Activated CD8-positive, alpha-beta T cell treated with anti-CD3 and anti-CD28 coated beads for 36 hours (primary cell): ENCODE results near the gene STIM1. TPM values are rescaled to one million over a fixed set of nuclear protein-coding genes. Genes with fewer than 3 reads are reported as not detected.

ENCODE experiments used
- ATAC-seq: fragments of 200-7000 bp; cut with Tn5 transposase; one replicate; pipeline ENCODE4 v1.10.0; 2021; ENCODE audit warnings: mild to moderate bottlenecking, moderate library complexity
- CTCF ChIA-PET: fragments of 350-600 bp; sonication (Branson Sonifier 250); formaldehyde crosslinking; loops from one replicate; lab custom pipeline; 2021; ENCODE audit warnings: antibody characterized with exemption; lab: Charles Lee
- POLR2A ChIA-PET: fragments of 350-600 bp; sonication (Branson Sonifier 250); formaldehyde crosslinking; loops from one replicate; lab custom pipeline; 2021; ENCODE audit warnings: antibody characterized with exemption; lab: Charles Lee
- DNase-seq: peaks from one replicate; pipeline ENCODE4 v3.0.0-alpha.2; 2020
- H3K27ac Mint-ChIP-seq: one replicate; pipeline ENCODE4 v1.8.0; 2021; ENCODE audit warnings: mild to moderate bottlenecking, mixed read lengths
- H3K27me3 Mint-ChIP-seq: one replicate; pipeline ENCODE4 v1.8.0; 2021; ENCODE audit warnings: mixed read lengths
- H3K36me3 Mint-ChIP-seq: one replicate; pipeline ENCODE4 v1.8.0; 2021; ENCODE audit warnings: low read depth, mixed read lengths
- H3K4me1 Mint-ChIP-seq: one replicate; pipeline ENCODE4 v1.8.0; 2021; ENCODE audit warnings: low read depth, mixed read lengths
- H3K4me3 Mint-ChIP-seq: one replicate; pipeline ENCODE4 v1.8.0; 2021; ENCODE audit warnings: mild to moderate bottlenecking, moderate library complexity, mixed read lengths
- H3K9me3 Mint-ChIP-seq: one replicate; pipeline ENCODE4 v1.8.0; 2021; ENCODE audit warnings: mixed read lengths
- intact Hi-C: fragments of 100-400 bp; cut with micrococcal nuclease; formaldehyde crosslinking; loops from one replicate; pipeline ENCODE4 v1.10.0; 2022
- total RNA-seq, 2 experiments: library from RNA; stranded (reverse); gene quantifications; one replicate each; pipeline ENCODE4 v1.2.3, GENCODE V29; 2021
- TF ChIP-seq, protein P1 (sequence below): fragments of 200-600 bp; IDR thresholded peaks from one replicate; pipeline ENCODE4 v1.8.0; 2022; ENCODE audit warnings: antibody characterized with exemption, mild to moderate bottlenecking

STIM1 gene
- total RNA-seq, 2 experiments from 2014 or later, result 60.8 to 61.4 TPM

DNA sequence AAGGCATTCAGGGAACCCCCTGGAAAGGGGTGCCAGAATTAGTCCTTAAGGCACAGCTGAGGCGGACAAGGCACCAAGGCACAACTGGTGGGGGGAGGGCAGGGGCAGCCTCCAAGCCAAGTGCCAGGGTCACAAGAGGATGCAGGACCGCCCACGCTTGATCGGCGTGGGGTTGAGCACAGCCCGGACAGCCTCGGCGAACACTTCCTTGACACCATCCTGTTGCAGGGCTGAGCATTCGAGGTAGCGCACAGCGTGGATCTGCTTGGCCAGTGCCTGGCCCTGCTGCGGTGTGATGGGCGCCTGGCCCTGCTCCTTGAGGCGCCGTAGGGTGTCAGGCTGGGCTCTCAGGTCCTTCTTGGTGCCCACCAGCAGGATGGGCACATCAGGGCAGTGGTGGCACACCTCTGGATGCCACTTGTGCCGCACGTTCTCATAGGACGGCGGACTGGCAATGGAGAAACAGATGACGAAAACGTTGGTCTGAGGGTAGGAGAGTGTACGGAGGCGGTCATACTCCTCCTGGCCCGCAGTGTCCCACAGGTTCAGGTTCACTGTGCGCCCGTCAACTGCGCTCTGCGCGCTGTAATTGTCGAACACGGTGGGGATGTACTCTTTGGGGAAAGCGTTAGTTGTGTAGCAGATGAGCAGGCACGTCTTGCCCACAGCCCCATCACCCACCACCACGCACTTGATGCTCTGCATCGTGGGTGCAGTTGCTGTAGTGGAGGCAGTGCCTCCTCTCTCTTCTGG, 27.9 kb upstream of the STIM1 start:
- H3K4me3 Mint-ChIP-seq, result no peak overlapping the region
- ATAC-seq (no peak), DNase-seq (no peak)
- peaks cover 59% of the 10 kb centered on the region for H3K4me1 Mint-ChIP-seq
- H3K27me3 Mint-ChIP-seq, result no peaks in the 10 kb centered on the region
- POLR2A ChIA-PET, result interaction anchor here (1.1 to 2.4 kb wide), 3 partner anchors 10 to 21 kb away, joined by 3 to 10 read pairs (median 3); no protein-coding TSS in a partner anchor
- peak overlapping the region; percentile 51 for H3K27ac Mint-ChIP-seq
- intact Hi-C loops, result no loop called here
- CTCF ChIA-PET, result interaction anchor here (1.0 to 1.5 kb wide), 2 partner anchors 20 to 245 kb away, joined by 3 to 7 read pairs; no protein-coding TSS in a partner anchor
- peaks cover 70% of the 10 kb centered on the region for H3K36me3 Mint-ChIP-seq
- no peaks in the 10 kb centered on the region for H3K9me3 Mint-ChIP-seq
- TF ChIP-seq, protein P1, sequence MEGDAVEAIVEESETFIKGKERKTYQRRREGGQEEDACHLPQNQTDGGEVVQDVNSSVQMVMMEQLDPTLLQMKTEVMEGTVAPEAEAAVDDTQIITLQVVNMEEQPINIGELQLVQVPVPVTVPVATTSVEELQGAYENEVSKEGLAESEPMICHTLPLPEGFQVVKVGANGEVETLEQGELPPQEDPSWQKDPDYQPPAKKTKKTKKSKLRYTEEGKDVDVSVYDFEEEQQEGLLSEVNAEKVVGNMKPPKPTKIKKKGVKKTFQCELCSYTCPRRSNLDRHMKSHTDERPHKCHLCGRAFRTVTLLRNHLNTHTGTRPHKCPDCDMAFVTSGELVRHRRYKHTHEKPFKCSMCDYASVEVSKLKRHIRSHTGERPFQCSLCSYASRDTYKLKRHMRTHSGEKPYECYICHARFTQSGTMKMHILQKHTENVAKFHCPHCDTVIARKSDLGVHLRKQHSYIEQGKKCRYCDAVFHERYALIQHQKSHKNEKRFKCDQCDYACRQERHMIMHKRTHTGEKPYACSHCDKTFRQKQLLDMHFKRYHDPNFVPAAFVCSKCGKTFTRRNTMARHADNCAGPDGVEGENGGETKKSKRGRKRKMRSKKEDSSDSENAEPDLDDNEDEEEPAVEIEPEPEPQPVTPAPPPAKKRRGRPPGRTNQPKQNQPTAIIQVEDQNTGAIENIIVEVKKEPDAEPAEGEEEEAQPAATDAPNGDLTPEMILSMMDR, result no peak

DNA sequence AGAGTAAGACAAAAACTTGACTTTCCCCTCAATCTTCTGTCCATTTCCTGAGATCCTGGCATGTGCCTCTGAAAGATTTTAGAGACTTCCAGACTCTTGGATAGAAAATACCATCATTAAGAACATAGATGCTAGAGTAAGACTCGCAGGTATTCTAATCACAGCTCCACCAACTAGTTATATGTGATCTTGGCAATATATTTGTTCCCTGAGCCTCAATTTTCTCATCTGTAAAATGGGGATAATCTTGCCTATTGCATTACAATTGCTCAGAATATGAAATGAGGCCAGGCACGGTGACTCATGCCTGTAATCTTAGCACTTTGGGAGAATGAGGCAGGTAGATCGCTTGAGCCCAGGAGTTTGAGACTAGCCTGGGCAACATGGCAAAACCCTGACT, 25.4 kb upstream of the STIM1 start:
- intact Hi-C loops, result no loop called here
- Mint-ChIP-seq H3K4me3 (no peak overlapping the region), H3K27me3 (no peaks in the 10 kb centered on the region), H3K27ac (peak overlapping the region; percentile 91), H3K9me3 (no peaks in the 10 kb centered on the region), H3K4me1 (peaks cover 71% of the 10 kb centered on the region), H3K36me3 (peaks cover 83% of the 10 kb centered on the region)
- TF ChIP-seq, protein P1, result no peak
- ATAC-seq (no peak), DNase-seq (no peak)
- CTCF ChIA-PET, result interaction anchor here (1.8 to 5.8 kb wide), 3 partner anchors 12 to 243 kb away, joined by 6 to 33 read pairs (median 10); partner anchors contain the start of gene PGAP2
- POLR2A ChIA-PET, result interaction anchor here (2.4 to 3.3 kb wide), 2 partner anchors 8 to 11 kb away, joined by 10 to 21 read pairs; partner anchors contain the start of gene RHOG

DNA sequence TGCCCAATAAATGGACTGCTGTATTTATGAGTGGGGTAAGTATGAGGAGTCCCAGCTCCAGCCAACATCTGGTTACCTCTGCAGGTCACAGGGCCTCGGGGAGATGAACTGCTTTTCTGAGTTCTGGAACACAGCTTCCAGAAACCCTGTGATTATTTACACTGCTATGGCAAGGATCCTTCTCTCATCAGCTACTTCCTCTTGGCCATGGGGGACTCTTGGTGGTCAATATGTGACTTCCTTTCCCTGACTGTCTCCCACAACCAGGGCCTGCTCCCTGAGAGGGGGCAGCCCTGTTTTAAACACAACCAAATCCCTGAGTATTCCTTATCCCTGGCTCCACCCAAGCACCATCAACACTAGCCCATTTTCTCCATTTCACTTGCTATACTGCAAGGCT, 24.7 kb upstream of the STIM1 start:
- DNase-seq, result no peak
- Mint-ChIP-seq H3K9me3 (no peaks in the 10 kb centered on the region), H3K27ac (peak overlapping the region; percentile 91), H3K4me3 (no peak overlapping the region), H3K27me3 (no peaks in the 10 kb centered on the region), H3K36me3 (peaks cover 84% of the 10 kb centered on the region), H3K4me1 (peaks cover 74% of the 10 kb centered on the region)
- no peak for ATAC-seq
- CTCF ChIA-PET, result interaction anchor here (1.6 to 5.8 kb wide), 5 partner anchors 11 to 242 kb away, joined by 4 to 33 read pairs (median 7); partner anchors contain the start of genes PGAP2 and STIM1
- POLR2A ChIA-PET, result interaction anchor here (1.1 to 14.6 kb wide), 3 partner anchors 10 to 22 kb away, joined by 3 to 216 read pairs (median 21); partner anchors contain the start of genes RHOG and STIM1
- TF ChIP-seq, protein P1, result no peak
- intact Hi-C loops, result no loop called here

DNA sequence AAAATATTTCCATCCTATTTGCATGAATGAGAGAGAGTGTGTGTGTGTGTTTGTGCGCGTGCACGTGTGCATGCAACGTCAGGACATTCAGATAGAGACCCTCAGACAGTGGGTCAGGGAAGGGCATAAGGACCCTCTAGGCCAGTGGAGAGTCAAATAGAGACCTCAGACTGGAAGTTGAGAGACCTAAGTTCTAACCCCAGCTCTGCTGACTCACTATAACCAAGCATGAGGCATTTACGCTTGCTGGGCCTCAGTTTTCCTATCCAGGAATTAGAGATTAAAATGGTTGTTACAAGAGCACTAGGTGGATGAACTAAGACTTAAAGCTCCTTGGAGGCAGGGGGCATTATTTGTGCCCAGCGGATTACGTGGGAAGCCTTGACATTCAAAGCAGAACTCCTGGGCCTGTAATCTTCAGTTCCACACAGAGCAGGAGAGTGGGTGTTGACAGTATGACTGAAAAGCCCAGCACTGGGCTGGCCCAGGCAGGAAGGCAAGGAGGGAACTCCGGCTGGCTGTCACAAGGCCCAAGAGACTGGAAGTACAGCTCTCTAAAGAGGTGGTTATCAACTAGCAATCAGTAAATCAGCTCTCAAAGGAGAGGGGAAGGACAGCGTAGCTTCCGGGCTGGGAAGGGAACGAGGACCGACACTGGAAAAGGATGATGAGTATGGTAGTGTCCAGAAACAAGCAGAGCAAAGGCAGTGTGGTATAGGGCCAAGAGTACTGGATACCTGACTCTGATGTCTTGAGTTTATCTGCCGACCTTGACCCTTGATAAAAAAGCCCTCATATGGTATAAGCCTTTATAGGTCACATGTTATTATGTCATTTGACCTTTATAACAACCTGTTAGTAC, 23.9 kb upstream of the STIM1 start:
- H3K27ac Mint-ChIP-seq, result peak overlapping the region; percentile 91
- intact Hi-C loops, result no loop called here
- TF ChIP-seq, protein P1, result no peak
- peaks cover 77% of the 10 kb centered on the region for H3K36me3 Mint-ChIP-seq
- ChIA-PET CTCF (interaction anchor here (0.7 to 5.8 kb wide), 7 partner anchors 10 to 241 kb away, joined by 3 to 33 read pairs (median 6); partner anchors contain the start of genes PGAP2 and STIM1), POLR2A (interaction anchor here (1.1 to 14.6 kb wide), 3 partner anchors 9 to 23 kb away, joined by 3 to 216 read pairs (median 21); partner anchors contain the start of genes RHOG and STIM1)
- DNase-seq, result no peak
- H3K4me1 Mint-ChIP-seq, result peaks cover 68% of the 10 kb centered on the region
- H3K4me3 Mint-ChIP-seq, result no peak overlapping the region
- H3K27me3 Mint-ChIP-seq, result no peaks in the 10 kb centered on the region
- no peaks in the 10 kb centered on the region for H3K9me3 Mint-ChIP-seq
- peak; percentile 34 for ATAC-seq
